OCI-LY7 (cell line): ENCODE data around the gene DPEP2NB. TPM values are rescaled to one million over a fixed set of nuclear protein-coding genes. Genes with fewer than 3 reads are reported as not detected.

Source experiments
- BruUV-seq: library from RNA; stranded (reverse); fragments of 400-500 nt; replicated peaks from 2 replicates; lab custom pipeline; 2021; lab: Mats Ljungman, UMichigan
- CTCF ChIA-PET: fragments of 300-600 bp; sonication (Branson Sonifier 250); formaldehyde crosslinking; loops from one replicate; lab custom pipeline; 2022; ENCODE audit warnings: antibody characterized with exemption; ENCODE audit not compliant: unreplicated experiment; lab: Charles Lee
- POLR2A ChIA-PET: fragments of 300-600 bp; sonication (Branson Sonifier 250); formaldehyde crosslinking; loops from one replicate; lab custom pipeline; 2022; ENCODE audit warnings: antibody characterized with exemption; lab: Charles Lee
- DNase-seq: peaks from one replicate; pipeline ENCODE4 v3.0.0-alpha.2; 2015; ENCODE audit warnings: low spot score
- H2AFZ ChIP-seq: fragments of 200-600 bp; sonication (generic), shearing (Covaris generic); 2 replicates; pipeline ENCODE4 v1.6.1; 2014; ENCODE audit warnings: mild to moderate bottlenecking, antibody characterized with exemption, low read length, moderate library complexity
- H3K27ac ChIP-seq: fragments of 200-600 bp; sonication (generic); 2 replicates; pipeline ENCODE4 v1.5.1; 2014; ENCODE audit warnings: mixed run types, low read depth, mild to moderate bottlenecking, moderate library complexity, low read length, inconsistent platforms; ENCODE audit not compliant: poor library complexity, severe bottlenecking
- H3K36me3 ChIP-seq: fragments of 200-600 bp; sonication (generic); 2 replicates; pipeline ENCODE4 v1.6.1; 2014; ENCODE audit warnings: mild to moderate bottlenecking, antibody characterized with exemption, low read length, moderate library complexity, mixed read lengths; ENCODE audit not compliant: insufficient read depth
- H3K4me1 ChIP-seq: fragments of 200-600 bp; sonication (generic); 2 replicates; pipeline ENCODE4 v1.5.1; 2014; ENCODE audit warnings: mild to moderate bottlenecking, low read length; ENCODE audit not compliant: insufficient read depth, poor library complexity, severe bottlenecking
- H3K4me2 ChIP-seq: fragments of 200-600 bp; sonication (generic); 2 replicates; pipeline ENCODE4 v1.6.1; 2014; ENCODE audit warnings: mild to moderate bottlenecking, low read length
- H3K4me3 ChIP-seq: fragments of 200-600 bp; sonication (generic); 2 replicates; pipeline ENCODE4 v1.5.1; 2014; ENCODE audit warnings: mild to moderate bottlenecking, low read depth, low read length; ENCODE audit not compliant: poor library complexity, severe bottlenecking
- H3K79me2 ChIP-seq: fragments of 200-600 bp; sonication (generic); 2 replicates; pipeline ENCODE4 v1.6.1; 2016; ENCODE audit warnings: low read depth, mild to moderate bottlenecking, low read length, moderate library complexity, mixed read lengths; ENCODE audit not compliant: insufficient read depth
- H3K9me2 ChIP-seq: fragments of 200-600 bp; sonication (generic); 2 replicates; pipeline ENCODE4 v1.6.1; 2016; ENCODE audit warnings: mild to moderate bottlenecking, low read length, mixed read lengths; ENCODE audit not compliant: insufficient read depth
- H3K9me3 ChIP-seq: fragments of 200-600 bp; sonication (generic); 2 replicates; pipeline ENCODE4 v1.6.1; 2014; ENCODE audit warnings: mild to moderate bottlenecking, mixed run types, low read length, mixed read lengths
- H4K20me1 ChIP-seq: fragments of 200-600 bp; sonication (generic); 2 replicates; pipeline ENCODE4 v1.6.1; 2014; ENCODE audit warnings: mild to moderate bottlenecking, antibody characterized with exemption, low read length, moderate library complexity, mixed read lengths; ENCODE audit not compliant: insufficient read depth
- CTCF ChIP-seq: fragments of 200-600 bp; sonication (generic); conservative IDR thresholded peaks from 2 replicates; pipeline ENCODE4 v1.5.1; 2014; ENCODE audit warnings: mild to moderate bottlenecking, antibody characterized with exemption, low read length, moderate library complexity, mixed read lengths
- EZH2phosphoT487 ChIP-seq: fragments of 200-600 bp; sonication (generic); IDR thresholded peaks from 2 replicates; pipeline ENCODE4 v1.6.1; 2018; ENCODE audit warnings: low read depth, borderline replicate concordance, mild to moderate bottlenecking, mixed run types, antibody characterized with exemption, low read length, moderate library complexity, mixed read lengths
- intact Hi-C: fragments of 100-400 bp; cut with micrococcal nuclease; formaldehyde crosslinking; loops from one replicate; pipeline ENCODE4 v1.10.0; 2022; ENCODE audit not compliant: unreplicated experiment
- total RNA-seq, 2 experiments: library from RNA; depleted of rRNA in 1 of 2; stranded (reverse); fragments of >200 nt in 1 of 2; shearing (Covaris generic) in 1 of 2; gene quantifications; 2 replicates each; pipeline ENCODE4 v1.2.3, GENCODE V29; 2014 to 2022

DPEP2NB gene
- total RNA-seq, 2 experiments from 2014 or later = not detected

- peak; percentile 88 for DNase-seq
- no peaks in the 10 kb centered on the region for H3K9me3 ChIP-seq
- no peak overlapping the region for H3K4me2 ChIP-seq
- no peak overlapping the region for H3K27ac ChIP-seq
- no peak overlapping the region for H2AFZ ChIP-seq
- intact Hi-C loops = loop anchor here (1.0 to 10.0 kb wide), 5 partner anchors 47 to 366 kb away; partner anchors contain the start of genes PSMB10 and SLC12A4
- ChIA-PET CTCF (interaction anchor here (0.6 to 1.1 kb wide), 8 partner anchors 11 to 450 kb away, joined by 3 to 5 read pairs (median 3); no protein-coding TSS in a partner anchor), POLR2A (interaction anchor here (0.6 to 1.6 kb wide), 9 partner anchors 14 to 321 kb away, joined by 3 to 7 read pairs (median 4); partner anchors contain the start of genes DDX28 and DUS2)
- H3K4me1 ChIP-seq = peaks cover 39% of the 10 kb centered on the region
- TF ChIP-seq CTCF (peak; percentile 97), EZH2phosphoT487 (no peak)
- peaks cover 31% of the 10 kb centered on the region for H3K36me3 ChIP-seq
- 0 out of 2 replicates have a peak, but pooled peaks cover 4% of the 10 kb centered on the region for H4K20me1 ChIP-seq
- no TSS peak for BruUV-seq
- H3K9me2 ChIP-seq = no peaks in the 10 kb centered on the region
- no peak overlapping the region for H3K4me3 ChIP-seq
- H3K79me2 ChIP-seq = no peaks in the 10 kb centered on the region
These were observed 25.0 kb upstream of the DPEP2NB start for GRCh38 chr16:68040506-68041288.

GRCh38 chr16:68037841-68038597 lies 22.3 kb upstream of the DPEP2NB start:
- Histone ChIP-seq H3K36me3 (peaks cover 26% of the 10 kb centered on the region), H3K4me1 (peaks cover 39% of the 10 kb centered on the region), H3K79me2 (no peaks in the 10 kb centered on the region), H3K9me2 (no peaks in the 10 kb centered on the region), H3K4me3 (peak overlapping the region; percentile 58), H3K27ac (peak overlapping the region; percentile 81), H3K4me2 (peak overlapping the region; percentile 80), H4K20me1 (0 out of 2 replicates have a peak, but pooled peaks cover 4% of the 10 kb centered on the region), H2AFZ (peak overlapping the region; percentile 51; the same call in 1 of the 2 replicates), H3K9me3 (no peaks in the 10 kb centered on the region)
- BruUV-seq = no TSS peak
- intact Hi-C loops = no loop called here
- TF ChIP-seq EZH2phosphoT487 (no peak), CTCF (no peak)
- CTCF ChIA-PET = interaction anchor here (0.6 to 1.3 kb wide), 2 partner anchors 15 to 215 kb away, joined by 3 read pairs; partner anchors contain the start of genes DDX28 and DUS2
- DNase-seq = peak; percentile 73
- POLR2A ChIA-PET = interaction anchor here (0.7 to 1.4 kb wide), 9 partner anchors 10 to 521 kb away, joined by 3 to 6 read pairs (median 3); partner anchors contain the start of genes DDX28 and DUS2
